Smooth muscle cell (in vitro differentiated cells): Measurements from ENCODE around the gene LGR6. TPM values are rescaled to one million over a fixed set of nuclear protein-coding genes. Genes with fewer than 3 reads are reported as not detected.

Source experiments
- DNase-seq: peaks from one replicate; lab custom pipeline; 2025; ENCODE audit not compliant: unreplicated experiment; lab: John Stamatoyannopoulos, UW
- H2AFZ ChIP-seq: fragments of 200-600 bp; sonication (generic); 2 replicates; pipeline ENCODE4 v1.6.0; 2016; ENCODE audit warnings: antibody characterized with exemption, low read depth, mild to moderate bottlenecking
- H3F3A ChIP-seq: fragments of 200-600 bp; sonication (generic); 2 replicates; pipeline ENCODE4 v1.6.0; 2017; ENCODE audit warnings: antibody characterized with exemption, low read depth
- H3K27ac ChIP-seq: fragments of 200-600 bp; sonication (generic); 2 replicates; pipeline ENCODE4 v1.5.1; 2016; ENCODE audit warnings: low read depth, mild to moderate bottlenecking
- H3K27me3 ChIP-seq: fragments of 200-600 bp; sonication (generic); 2 replicates; pipeline ENCODE4 v1.6.1; 2016; ENCODE audit warnings: low read depth, mild to moderate bottlenecking
- H3K36me3 ChIP-seq: fragments of 200-600 bp; sonication (generic); 2 replicates; pipeline ENCODE4 v1.5.1; 2016; ENCODE audit warnings: low read depth
- H3K4me1 ChIP-seq: fragments of 200-600 bp; sonication (generic); 2 replicates; pipeline ENCODE4 v1.5.1; 2016; ENCODE audit warnings: low read depth
- H3K4me2 ChIP-seq: fragments of 200-600 bp; sonication (generic); 2 replicates; pipeline ENCODE4 v1.6.0; 2016; ENCODE audit warnings: mild to moderate bottlenecking
- H3K4me3 ChIP-seq: fragments of 200-600 bp; sonication (generic); 2 replicates; pipeline ENCODE4 v1.5.1; 2016; ENCODE audit warnings: mild to moderate bottlenecking
- H3K79me2 ChIP-seq: fragments of 200-600 bp; sonication (generic); 2 replicates; pipeline ENCODE4 v1.6.0; 2016; ENCODE audit warnings: low read depth, mild to moderate bottlenecking
- H3K9ac ChIP-seq: fragments of 200-600 bp; sonication (generic); 2 replicates; pipeline ENCODE4 v1.6.0; 2016; ENCODE audit warnings: low read depth
- H3K9me3 ChIP-seq: fragments of 200-600 bp; sonication (generic); replicated peaks from 2 replicates; pipeline ENCODE4 v1.5.1; 2016; ENCODE audit warnings: low read depth
- H4K20me1 ChIP-seq: fragments of 200-600 bp; sonication (generic); 2 replicates; pipeline ENCODE4 v1.6.0; 2016; ENCODE audit warnings: low read depth
- CTCF ChIP-seq: fragments of 200-600 bp; sonication (generic); IDR thresholded peaks from 2 replicates; pipeline ENCODE4 v1.5.1; 2017; ENCODE audit warnings: borderline replicate concordance, mild to moderate bottlenecking, antibody characterized with exemption; ENCODE audit not compliant: insufficient read depth, poor library complexity, severe bottlenecking
- WGBS: methylation state at CpG from one replicate; pipeline ENCODE4 v1.1.7; 2016; ENCODE audit warnings: low lambda C conversion rate; 5-methylcytosine and 5-hydroxymethylcytosine counted together
- polyA plus RNA-seq: library from polyadenylated mRNA; unstranded; fragments of >200 nt; fragmentation: Nextera tagmentation; extraction: Ambion mirVana; gene quantifications from 2 replicates; pipeline ENCODE4 v1.2.1, GENCODE V29; 2016
- total RNA-seq: library from RNA; depleted of rRNA; stranded (reverse); fragments of >200 nt; gene quantifications from 2 replicates; pipeline ENCODE4 v1.2.3, GENCODE V29; 2014

LGR6 gene
- total and polyA plus RNA-seq, 2 experiments from 2014 or later, result 1.8 to 2.9 TPM

GRCh38 chr1:202293569-202293968, 100.0 kb downstream of the LGR6 start:
- Histone ChIP-seq H3K4me2 (no peak overlapping the region), H3K4me3 (no peak overlapping the region), H3K27ac (no peak overlapping the region), H2AFZ (no peak overlapping the region), H3K9me3 (no peaks in the 10 kb centered on the region), H3K9ac (no peak overlapping the region), H4K20me1 (no peaks in the 10 kb centered on the region), H3K4me1 (no peaks in the 10 kb centered on the region), H3F3A (peaks cover 7% of the 10 kb centered on the region), H3K27me3 (no peaks in the 10 kb centered on the region), H3K79me2 (no peaks in the 10 kb centered on the region), H3K36me3 (no peaks in the 10 kb centered on the region)
- DNase-seq, result no peak
- 77% methylated on average over 4 of the region's 4 CpGs for WGBS
- no peak for TF ChIP-seq CTCF

GRCh38 chr1:202302166-202302565, 108.6 kb downstream of the LGR6 start:
- Histone ChIP-seq H2AFZ (no peak overlapping the region), H3K36me3 (no peaks in the 10 kb centered on the region), H3K9ac (no peak overlapping the region), H3K79me2 (no peaks in the 10 kb centered on the region), H3K27ac (no peak overlapping the region), H3K4me1 (no peaks in the 10 kb centered on the region), H4K20me1 (no peaks in the 10 kb centered on the region), H3K27me3 (peaks cover 5% of the 10 kb centered on the region), H3K4me3 (no peak overlapping the region), H3K4me2 (no peak overlapping the region), H3F3A (no peaks in the 10 kb centered on the region), H3K9me3 (no peaks in the 10 kb centered on the region)
- DNase-seq, result no peak
- no peak for TF ChIP-seq CTCF
- 96% methylated on average over 9 of the region's 9 CpGs for whole genome bisulfite sequencing

GRCh38 chr1:202304375-202304774, 110.8 kb downstream of the LGR6 start:
- H3K79me2 ChIP-seq, result no peaks in the 10 kb centered on the region
- H3F3A ChIP-seq, result no peaks in the 10 kb centered on the region
- peaks cover 5% of the 10 kb centered on the region for H3K27me3 ChIP-seq
- 90% methylated on average over 9 of the region's 9 CpGs for WGBS
- H3K36me3 ChIP-seq, result no peaks in the 10 kb centered on the region
- H3K27ac ChIP-seq, result no peak overlapping the region
- DNase-seq, result no peak
- H2AFZ ChIP-seq, result no peak overlapping the region
- no peaks in the 10 kb centered on the region for H3K4me1 ChIP-seq
- TF ChIP-seq CTCF, result no peak
- no peaks in the 10 kb centered on the region for H3K9me3 ChIP-seq
- no peaks in the 10 kb centered on the region for H4K20me1 ChIP-seq
- no peak overlapping the region for H3K4me3 ChIP-seq
- no peak overlapping the region for H3K4me2 ChIP-seq
- H3K9ac ChIP-seq, result no peak overlapping the region

- Histone ChIP-seq H3K27me3 (peaks cover under 1% of the 10 kb centered on the region), H3K4me2 (no peak overlapping the region), H3K4me3 (no peak overlapping the region), H3K9me3 (no peaks in the 10 kb centered on the region), H3K4me1 (no peaks in the 10 kb centered on the region), H3K79me2 (no peaks in the 10 kb centered on the region), H3K36me3 (no peaks in the 10 kb centered on the region), H2AFZ (no peak overlapping the region), H3K9ac (no peak overlapping the region), H3K27ac (no peak overlapping the region), H3F3A (no peaks in the 10 kb centered on the region), H4K20me1 (no peaks in the 10 kb centered on the region)
- WGBS, result 100% methylated on average over 1 of the region's 1 CpG
- TF ChIP-seq CTCF, result no peak
- DNase-seq, result no peak
Measured at GRCh38 chr1:202305168-202305567, 111.6 kb downstream of the LGR6 start.
